ENCODE measurements around the gene MAPK1IP1L. TPM values are rescaled to one million over a fixed set of nuclear protein-coding genes. Genes with fewer than 3 reads are reported as not detected.

The MAPK1IP1L gene
- total RNA-seq, 1 experiment from 2014 or later: 97.9 TPM

DNA sequence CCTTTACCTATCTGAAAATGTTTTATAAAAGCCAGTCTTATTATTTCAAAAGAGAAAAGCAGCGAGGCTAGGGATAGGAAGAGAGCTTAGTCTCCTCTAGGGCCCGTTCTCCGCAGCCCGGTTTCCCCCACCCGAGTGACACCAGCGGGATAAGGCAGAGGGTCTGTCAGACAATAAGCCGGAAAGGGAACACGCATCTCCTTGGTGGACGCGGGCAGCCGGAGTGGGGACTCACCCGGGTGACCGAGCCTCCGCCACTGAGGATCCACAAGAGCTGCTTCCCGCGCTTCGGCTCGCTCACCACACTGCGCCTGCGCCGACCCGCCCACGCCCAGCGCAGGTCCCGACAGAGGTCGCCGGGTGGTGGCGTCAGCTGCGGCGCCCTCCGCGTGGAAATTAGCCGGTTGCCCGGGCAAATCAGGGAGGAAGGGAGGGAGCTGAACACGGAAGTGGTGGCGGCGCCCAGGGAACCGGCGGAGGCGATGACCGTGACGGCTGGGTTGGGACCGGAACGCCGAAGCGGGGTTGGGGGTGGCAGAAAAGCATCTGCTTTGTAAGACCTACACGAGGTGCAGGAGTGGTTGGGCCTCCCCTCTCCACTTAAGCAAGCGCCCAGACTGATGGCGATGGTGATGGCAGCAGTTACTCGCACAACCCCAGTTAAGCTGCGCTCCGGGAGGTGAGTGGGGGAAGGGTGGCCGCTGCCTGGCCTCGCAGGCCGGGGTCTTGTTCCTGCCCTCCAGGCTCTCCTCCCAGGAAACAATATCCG lies 24.5 kb upstream of the MAPK1IP1L start, which contains the start of the genes SOCS4 and WDHD1 (continued):
- no peak for TF ChIP-seq ZNF121 (CRISPR knock-in tag; IDR thresholded peaks at IDR 0.05)
- no peak for TF ChIP-seq ZNF425 (CRISPR knock-in tag; conservative IDR thresholded peaks at IDR 0.05)
- TF ChIP-seq, protein P1, sequence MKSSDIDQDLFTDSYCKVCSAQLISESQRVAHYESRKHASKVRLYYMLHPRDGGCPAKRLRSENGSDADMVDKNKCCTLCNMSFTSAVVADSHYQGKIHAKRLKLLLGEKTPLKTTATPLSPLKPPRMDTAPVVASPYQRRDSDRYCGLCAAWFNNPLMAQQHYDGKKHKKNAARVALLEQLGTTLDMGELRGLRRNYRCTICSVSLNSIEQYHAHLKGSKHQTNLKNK (CRISPR knock-in tag; IDR thresholded peaks at IDR 0.05): no peak
- no peak for TF ChIP-seq RORB (CRISPR knock-in tag; IDR thresholded peaks at IDR 0.05)
- peak; percentile 99; the same call in 1 of the 2 replicates for TF ChIP-seq KAT7 (CRISPR knock-in tag; IDR thresholded peaks at IDR 0.05; ENCODE audit: borderline replicate concordance)
- TF ChIP-seq, protein P2, sequence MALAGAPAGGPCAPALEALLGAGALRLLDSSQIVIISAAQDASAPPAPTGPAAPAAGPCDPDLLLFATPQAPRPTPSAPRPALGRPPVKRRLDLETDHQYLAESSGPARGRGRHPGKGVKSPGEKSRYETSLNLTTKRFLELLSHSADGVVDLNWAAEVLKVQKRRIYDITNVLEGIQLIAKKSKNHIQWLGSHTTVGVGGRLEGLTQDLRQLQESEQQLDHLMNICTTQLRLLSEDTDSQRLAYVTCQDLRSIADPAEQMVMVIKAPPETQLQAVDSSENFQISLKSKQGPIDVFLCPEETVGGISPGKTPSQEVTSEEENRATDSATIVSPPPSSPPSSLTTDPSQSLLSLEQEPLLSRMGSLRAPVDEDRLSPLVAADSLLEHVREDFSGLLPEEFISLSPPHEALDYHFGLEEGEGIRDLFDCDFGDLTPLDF (CRISPR knock-in tag; IDR thresholded peaks at IDR 0.05): no peak; the same call in 1 of the 2 replicates
- TF ChIP-seq, protein P3, sequence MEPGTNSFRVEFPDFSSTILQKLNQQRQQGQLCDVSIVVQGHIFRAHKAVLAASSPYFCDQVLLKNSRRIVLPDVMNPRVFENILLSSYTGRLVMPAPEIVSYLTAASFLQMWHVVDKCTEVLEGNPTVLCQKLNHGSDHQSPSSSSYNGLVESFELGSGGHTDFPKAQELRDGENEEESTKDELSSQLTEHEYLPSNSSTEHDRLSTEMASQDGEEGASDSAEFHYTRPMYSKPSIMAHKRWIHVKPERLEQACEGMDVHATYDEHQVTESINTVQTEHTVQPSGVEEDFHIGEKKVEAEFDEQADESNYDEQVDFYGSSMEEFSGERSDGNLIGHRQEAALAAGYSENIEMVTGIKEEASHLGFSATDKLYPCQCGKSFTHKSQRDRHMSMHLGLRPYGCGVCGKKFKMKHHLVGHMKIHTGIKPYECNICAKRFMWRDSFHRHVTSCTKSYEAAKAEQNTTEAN (CRISPR knock-in tag; IDR thresholded peaks at IDR 0.05): no peak; the same call in 1 of the 2 replicates
- peak; percentile 98 for TF ChIP-seq ZNF281 (CRISPR knock-in tag; IDR thresholded peaks at IDR 0.05)
- peak; percentile 74; the same call in 1 of the 2 replicates for TF ChIP-seq FOXK1 (CRISPR knock-in tag; IDR thresholded peaks at IDR 0.05)
- no peak for TF ChIP-seq PREB (CRISPR knock-in tag; IDR thresholded peaks at IDR 0.05; ENCODE audit: borderline replicate concordance)
- no peak for TF ChIP-seq GTF2I (CRISPR knock-in tag; conservative IDR thresholded peaks at IDR 0.05)
- peak; percentile 37; the same call in 1 of the 2 replicates for TF ChIP-seq NFE2L1 (CRISPR knock-in tag; IDR thresholded peaks at IDR 0.05)
- TF ChIP-seq, protein P4, sequence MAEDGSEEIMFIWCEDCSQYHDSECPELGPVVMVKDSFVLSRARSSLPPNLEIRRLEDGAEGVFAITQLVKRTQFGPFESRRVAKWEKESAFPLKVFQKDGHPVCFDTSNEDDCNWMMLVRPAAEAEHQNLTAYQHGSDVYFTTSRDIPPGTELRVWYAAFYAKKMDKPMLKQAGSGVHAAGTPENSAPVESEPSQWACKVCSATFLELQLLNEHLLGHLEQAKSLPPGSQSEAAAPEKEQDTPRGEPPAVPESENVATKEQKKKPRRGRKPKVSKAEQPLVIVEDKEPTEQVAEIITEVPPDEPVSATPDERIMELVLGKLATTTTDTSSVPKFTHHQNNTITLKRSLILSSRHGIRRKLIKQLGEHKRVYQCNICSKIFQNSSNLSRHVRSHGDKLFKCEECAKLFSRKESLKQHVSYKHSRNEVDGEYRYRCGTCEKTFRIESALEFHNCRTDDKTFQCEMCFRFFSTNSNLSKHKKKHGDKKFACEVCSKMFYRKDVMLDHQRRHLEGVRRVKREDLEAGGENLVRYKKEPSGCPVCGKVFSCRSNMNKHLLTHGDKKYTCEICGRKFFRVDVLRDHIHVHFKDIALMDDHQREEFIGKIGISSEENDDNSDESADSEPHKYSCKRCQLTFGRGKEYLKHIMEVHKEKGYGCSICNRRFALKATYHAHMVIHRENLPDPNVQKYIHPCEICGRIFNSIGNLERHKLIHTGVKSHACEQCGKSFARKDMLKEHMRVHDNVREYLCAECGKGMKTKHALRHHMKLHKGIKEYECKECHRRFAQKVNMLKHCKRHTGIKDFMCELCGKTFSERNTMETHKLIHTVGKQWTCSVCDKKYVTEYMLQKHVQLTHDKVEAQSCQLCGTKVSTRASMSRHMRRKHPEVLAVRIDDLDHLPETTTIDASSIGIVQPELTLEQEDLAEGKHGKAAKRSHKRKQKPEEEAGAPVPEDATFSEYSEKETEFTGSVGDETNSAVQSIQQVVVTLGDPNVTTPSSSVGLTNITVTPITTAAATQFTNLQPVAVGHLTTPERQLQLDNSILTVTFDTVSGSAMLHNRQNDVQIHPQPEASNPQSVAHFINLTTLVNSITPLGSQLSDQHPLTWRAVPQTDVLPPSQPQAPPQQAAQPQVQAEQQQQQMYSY (CRISPR knock-in tag; IDR thresholded peaks at IDR 0.05): 0 out of 2 replicates have a peak, but pooled peaks have one; percentile 10
- no peak; the same call in 1 of the 2 replicates for TF ChIP-seq FOXP4 (CRISPR knock-in tag; IDR thresholded peaks at IDR 0.05)
- no peak for TF ChIP-seq ZNF317 (CRISPR knock-in tag; IDR thresholded peaks at IDR 0.05; ENCODE audit: borderline replicate concordance, low read depth)
- TF ChIP-seq CREM (CRISPR knock-in tag; IDR thresholded peaks at IDR 0.05): peak; percentile 95
- TF ChIP-seq, protein P5, sequence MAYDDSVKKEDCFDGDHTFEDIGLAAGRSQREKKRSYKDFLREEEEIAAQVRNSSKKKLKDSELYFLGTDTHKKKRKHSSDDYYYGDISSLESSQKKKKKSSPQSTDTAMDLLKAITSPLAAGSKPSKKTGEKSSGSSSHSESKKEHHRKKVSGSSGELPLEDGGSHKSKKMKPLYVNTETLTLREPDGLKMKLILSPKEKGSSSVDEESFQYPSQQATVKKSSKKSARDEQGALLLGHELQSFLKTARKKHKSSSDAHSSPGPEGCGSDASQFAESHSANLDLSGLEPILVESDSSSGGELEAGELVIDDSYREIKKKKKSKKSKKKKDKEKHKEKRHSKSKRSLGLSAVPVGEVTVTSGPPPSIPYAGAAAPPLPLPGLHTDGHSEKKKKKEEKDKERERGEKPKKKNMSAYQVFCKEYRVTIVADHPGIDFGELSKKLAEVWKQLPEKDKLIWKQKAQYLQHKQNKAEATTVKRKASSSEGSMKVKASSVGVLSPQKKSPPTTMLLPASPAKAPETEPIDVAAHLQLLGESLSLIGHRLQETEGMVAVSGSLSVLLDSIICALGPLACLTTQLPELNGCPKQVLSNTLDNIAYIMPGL (CRISPR knock-in tag; IDR thresholded peaks at IDR 0.05): no peak; the same call in 1 of the 2 replicates
- TF ChIP-seq CTCF (IDR thresholded peaks at IDR 0.05): no peak
